ENCODE data around the gene CAMKK1.

DNA sequence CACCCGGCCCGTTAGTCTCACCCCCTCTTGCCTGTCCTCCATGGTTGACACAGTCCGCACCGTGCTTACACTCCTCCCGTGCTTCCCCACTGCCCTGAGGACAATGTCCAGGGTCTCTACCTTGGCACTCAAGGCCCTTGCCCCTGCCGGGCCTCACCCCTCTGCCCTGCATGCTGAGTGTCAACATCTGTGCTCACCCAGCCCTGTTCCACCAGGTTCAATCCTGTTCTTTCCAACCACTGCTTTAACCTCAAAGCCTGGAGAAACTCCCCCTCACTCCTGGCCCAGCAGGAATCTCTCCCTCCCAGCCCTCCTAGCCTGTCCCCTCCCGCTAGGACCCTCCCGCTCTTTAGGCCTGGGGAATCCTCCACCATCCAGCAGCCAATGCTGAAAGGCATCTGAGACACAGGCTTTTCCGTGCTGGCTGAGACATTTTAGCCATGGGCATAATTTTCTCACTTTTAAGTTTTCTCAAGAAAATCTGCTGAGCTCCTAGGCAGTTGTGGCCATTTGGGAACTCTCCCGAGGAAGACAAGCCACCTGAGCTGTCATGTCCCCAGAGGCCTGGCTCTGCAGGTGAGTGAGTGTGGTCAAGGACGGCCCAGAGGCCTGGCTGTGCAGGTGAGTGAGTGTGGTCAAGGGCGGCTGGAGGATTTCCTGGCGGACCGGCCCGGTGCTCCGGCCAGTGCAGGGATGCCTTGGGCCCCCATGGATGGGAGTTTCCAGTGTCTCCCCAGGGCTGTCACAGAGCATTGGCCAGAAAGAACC is 34.2 kb upstream of the CAMKK1 start:
- TF ChIP-seq, protein P1, sequence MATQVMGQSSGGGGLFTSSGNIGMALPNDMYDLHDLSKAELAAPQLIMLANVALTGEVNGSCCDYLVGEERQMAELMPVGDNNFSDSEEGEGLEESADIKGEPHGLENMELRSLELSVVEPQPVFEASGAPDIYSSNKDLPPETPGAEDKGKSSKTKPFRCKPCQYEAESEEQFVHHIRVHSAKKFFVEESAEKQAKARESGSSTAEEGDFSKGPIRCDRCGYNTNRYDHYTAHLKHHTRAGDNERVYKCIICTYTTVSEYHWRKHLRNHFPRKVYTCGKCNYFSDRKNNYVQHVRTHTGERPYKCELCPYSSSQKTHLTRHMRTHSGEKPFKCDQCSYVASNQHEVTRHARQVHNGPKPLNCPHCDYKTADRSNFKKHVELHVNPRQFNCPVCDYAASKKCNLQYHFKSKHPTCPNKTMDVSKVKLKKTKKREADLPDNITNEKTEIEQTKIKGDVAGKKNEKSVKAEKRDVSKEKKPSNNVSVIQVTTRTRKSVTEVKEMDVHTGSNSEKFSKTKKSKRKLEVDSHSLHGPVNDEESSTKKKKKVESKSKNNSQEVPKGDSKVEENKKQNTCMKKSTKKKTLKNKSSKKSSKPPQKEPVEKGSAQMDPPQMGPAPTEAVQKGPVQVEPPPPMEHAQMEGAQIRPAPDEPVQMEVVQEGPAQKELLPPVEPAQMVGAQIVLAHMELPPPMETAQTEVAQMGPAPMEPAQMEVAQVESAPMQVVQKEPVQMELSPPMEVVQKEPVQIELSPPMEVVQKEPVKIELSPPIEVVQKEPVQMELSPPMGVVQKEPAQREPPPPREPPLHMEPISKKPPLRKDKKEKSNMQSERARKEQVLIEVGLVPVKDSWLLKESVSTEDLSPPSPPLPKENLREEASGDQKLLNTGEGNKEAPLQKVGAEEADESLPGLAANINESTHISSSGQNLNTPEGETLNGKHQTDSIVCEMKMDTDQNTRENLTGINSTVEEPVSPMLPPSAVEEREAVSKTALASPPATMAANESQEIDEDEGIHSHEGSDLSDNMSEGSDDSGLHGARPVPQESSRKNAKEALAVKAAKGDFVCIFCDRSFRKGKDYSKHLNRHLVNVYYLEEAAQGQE (IDR thresholded peaks at IDR 0.05; ENCODE audit: insufficient read depth in 1 of 2, low read depth in 2 of 2, low read length in 2 of 2): no peak
- no peak for TF ChIP-seq POLR2AphosphoS5 (IDR thresholded peaks at IDR 0.05; ENCODE audit: low read depth, low read length)
- no peak for TF ChIP-seq SIN3A (IDR thresholded peaks at IDR 0.05; ENCODE audit: borderline replicate concordance, insufficient read depth, low read length)
- no peak for TF ChIP-seq TAF1 (IDR thresholded peaks at IDR 0.05; ENCODE audit: borderline replicate concordance, insufficient read depth, low read length)
